Gastrocnemius medialis (tissue), 4 donors: ENCODE data around the gene PTH2. TPM values are rescaled to one million over a fixed set of nuclear protein-coding genes. Genes with fewer than 3 reads are reported as not detected.
"Not testable (repeated sequence)": the region's sequence is repeated elsewhere in the genome, so short reads cannot be mapped to it uniquely, and the experiment has no call there.

Experiments
- ATAC-seq, 2 donors: fragments of 150-250 bp; one replicate each; pipeline ENCODE4 v1.9.1; 2016
- DNase-seq, 2 donors: peaks; one replicate each; pipeline ENCODE4 v3.0.0-alpha.2; 2019
- H3K27ac ChIP-seq, 4 donors: fragments of 200-600 bp; sonication (generic); 1 replicate in 1 of 4; 2 replicates in 3 of 4; pipeline ENCODE4 v1.5.1; 2016 to 2018; ENCODE audit warnings: mild to moderate bottlenecking in 2 of 4, moderate library complexity in 1 of 4
- H3K27me3 ChIP-seq, 3 donors: fragments of 200-600 bp; sonication (generic) in 2 of 3; 1 replicate in 1 of 3; 2 replicates in 2 of 3; pipeline versions ENCODE4 v1.5.1 to v1.6.0; 2016 to 2019; ENCODE audit warnings: mild to moderate bottlenecking in 1 of 3, moderate library complexity in 1 of 3
- H3K36me3 ChIP-seq, 2 donors: fragments of 200-600 bp; sonication (generic) in 1 of 2; one replicate each; pipeline ENCODE4 v1.5.1; 2017 to 2018
- H3K4me1 ChIP-seq, 2 donors: fragments of 200-600 bp; sonication (generic) in 1 of 2; one replicate each; pipeline ENCODE4 v1.5.1; 2016 to 2017; ENCODE audit warnings: mild to moderate bottlenecking in 2 of 2
- H3K4me3 ChIP-seq, 4 donors: fragments of 200-600 bp; sonication (generic) in 3 of 4; 1 replicate in 1 of 4; 2 replicates in 3 of 4; pipeline ENCODE4 v1.5.1; 2016 to 2019; ENCODE audit warnings: mild to moderate bottlenecking in 2 of 4
- H3K9me3 ChIP-seq, 3 donors: fragments of 200-600 bp; sonication (generic) in 2 of 3; 1 replicate in 1 of 3; 2 replicates in 2 of 3; pipeline ENCODE4 v1.5.1; 2016 to 2019
- POLR2A ChIP-seq, 2 donors: fragments of 450-650 bp; IDR thresholded peaks; one replicate each; pipeline ENCODE4 v1.6.1; 2017; ENCODE audit warnings: antibody characterized with exemption in 2 of 2, mild to moderate bottlenecking in 2 of 2, moderate library complexity in 2 of 2
- in situ Hi-C, 4 donors: fragments of 200-750 bp; cut with MboI; loops; one replicate each; pipeline versions ENCODE4 v1.15.0 to v1.8.0; 2017; ENCODE audit warnings: low sequenced_read_pairs in 4 of 4
- intact Hi-C: fragments of 100-400 bp; cut with DNase I; formaldehyde crosslinking; loops from one replicate; pipeline ENCODE4 v1.15.1; 2023; ENCODE audit warnings: low total_unique reads
- total RNA-seq, 4 donors: library from RNA; depleted of rRNA; stranded (reverse); fragments of >200 nt; gene quantifications; one replicate each; pipeline versions ENCODE4 v1.1.0 to v1.2.3, GENCODE V29; 2016
- TF ChIP-seq, protein P1 (sequence below), 5 experiments: fragments of 450-650 bp in 3 of 5; fragments of 200-600 bp in 2 of 5; sonication (generic) in 2 of 5; IDR thresholded peaks in 4 of 5; conservative IDR thresholded peaks in 1 of 5; 1 replicate in 4 of 5; 2 replicates in 1 of 5; pipeline ENCODE4 v1.5.1; 2016 to 2019; ENCODE audit warnings: antibody characterized with exemption in 5 of 5, mild to moderate bottlenecking in 3 of 5, moderate library complexity in 3 of 5

The PTH2 gene
- total RNA-seq, 4 donors from 2014 or later, result not detected

DNA sequence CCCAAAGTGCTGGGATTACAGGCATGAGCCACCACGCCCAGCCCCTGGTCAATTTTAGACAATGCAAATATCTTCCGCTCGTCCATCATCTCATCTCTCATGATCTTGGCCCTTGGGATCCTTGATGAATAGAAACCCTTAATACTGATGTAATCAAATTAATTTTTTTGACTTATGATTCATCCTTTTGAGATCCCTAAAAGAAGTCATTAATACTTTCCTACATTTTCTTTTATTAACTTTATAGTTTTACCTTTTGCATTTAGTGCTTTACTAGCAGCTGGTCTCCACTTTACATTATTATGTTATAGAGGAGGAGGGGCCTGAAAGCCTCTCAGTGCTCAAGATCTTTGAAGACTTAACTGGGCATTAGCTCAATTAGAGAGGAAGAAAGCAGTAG, 42.9 kb downstream of the PTH2 start:
- intact Hi-C loops (no loop called here), in situ Hi-C loops (loop anchor here in 2 of 4 donors (10.0 to 25.0 kb wide), 2 partner anchors 64 to 157 kb away; partner anchors contain the start of genes RCN3 (in 1 of the 2) and SLC17A7 (in 1 of the 2))
- Histone ChIP-seq H3K4me1 (no peaks in the 10 kb centered on the region), H3K27ac (no peak overlapping the region), H3K9me3 (peaks cover 0 to 10% (median 0%) of the 10 kb centered on the region in 3 donors), H3K4me3 (no peak overlapping the region), H3K27me3 (peaks cover 0 to 24% (median 7%) of the 10 kb centered on the region in 3 donors), H3K36me3 (no peaks in the 10 kb centered on the region)
- DNase-seq (no peak), ATAC-seq (no peak)
- TF ChIP-seq, protein P1, sequence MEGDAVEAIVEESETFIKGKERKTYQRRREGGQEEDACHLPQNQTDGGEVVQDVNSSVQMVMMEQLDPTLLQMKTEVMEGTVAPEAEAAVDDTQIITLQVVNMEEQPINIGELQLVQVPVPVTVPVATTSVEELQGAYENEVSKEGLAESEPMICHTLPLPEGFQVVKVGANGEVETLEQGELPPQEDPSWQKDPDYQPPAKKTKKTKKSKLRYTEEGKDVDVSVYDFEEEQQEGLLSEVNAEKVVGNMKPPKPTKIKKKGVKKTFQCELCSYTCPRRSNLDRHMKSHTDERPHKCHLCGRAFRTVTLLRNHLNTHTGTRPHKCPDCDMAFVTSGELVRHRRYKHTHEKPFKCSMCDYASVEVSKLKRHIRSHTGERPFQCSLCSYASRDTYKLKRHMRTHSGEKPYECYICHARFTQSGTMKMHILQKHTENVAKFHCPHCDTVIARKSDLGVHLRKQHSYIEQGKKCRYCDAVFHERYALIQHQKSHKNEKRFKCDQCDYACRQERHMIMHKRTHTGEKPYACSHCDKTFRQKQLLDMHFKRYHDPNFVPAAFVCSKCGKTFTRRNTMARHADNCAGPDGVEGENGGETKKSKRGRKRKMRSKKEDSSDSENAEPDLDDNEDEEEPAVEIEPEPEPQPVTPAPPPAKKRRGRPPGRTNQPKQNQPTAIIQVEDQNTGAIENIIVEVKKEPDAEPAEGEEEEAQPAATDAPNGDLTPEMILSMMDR (IDR thresholded peaks at IDR 0.05 in 4 of 5, conservative IDR thresholded peaks at IDR 0.05 in 1 of 5), result no peak
- TF ChIP-seq POLR2A (IDR thresholded peaks at IDR 0.05), result no peak

DNA sequence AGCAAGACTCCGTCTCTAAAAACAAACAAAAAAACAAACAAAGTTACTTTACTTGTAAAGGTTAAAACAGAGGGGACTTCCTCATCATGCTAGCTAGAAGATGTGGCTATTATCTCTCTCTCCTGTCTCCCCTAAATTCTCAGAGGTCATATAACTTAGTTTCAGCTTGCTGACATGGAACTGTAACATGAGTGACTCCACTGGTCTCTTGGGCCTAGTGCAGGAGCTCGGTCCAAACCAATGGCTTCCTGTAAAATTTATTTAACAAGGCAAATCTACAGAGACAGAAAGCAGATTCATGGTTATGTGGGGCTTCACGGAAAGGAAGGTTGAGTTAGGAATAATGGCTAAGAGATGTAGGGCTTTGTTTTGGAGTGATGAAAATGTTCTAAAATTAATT, 44.7 kb downstream of the PTH2 start:
- Histone ChIP-seq H3K9me3 (peaks cover 0 to 10% (median 0%) of the 10 kb centered on the region in 3 donors), H3K27ac (no peak overlapping the region), H3K27me3 (peaks cover 0 to 17% (median 7%) of the 10 kb centered on the region in 3 donors), H3K36me3 (no peaks in the 10 kb centered on the region), H3K4me3 (no peak overlapping the region), H3K4me1 (no peaks in the 10 kb centered on the region)
- in situ Hi-C loops, result loop anchor here in 1 of 4 donors (25.0 kb wide), 1 partner anchor 159 kb away; the partner anchor contains the start of gene RCN3
- DNase-seq (no peak), ATAC-seq (no peak)
- TF ChIP-seq POLR2A (IDR thresholded peaks at IDR 0.05), result no peak
- TF ChIP-seq, protein P1 (IDR thresholded peaks at IDR 0.05 in 4 of 5, conservative IDR thresholded peaks at IDR 0.05 in 1 of 5), result no peak
- intact Hi-C loops, result no loop called here

DNA sequence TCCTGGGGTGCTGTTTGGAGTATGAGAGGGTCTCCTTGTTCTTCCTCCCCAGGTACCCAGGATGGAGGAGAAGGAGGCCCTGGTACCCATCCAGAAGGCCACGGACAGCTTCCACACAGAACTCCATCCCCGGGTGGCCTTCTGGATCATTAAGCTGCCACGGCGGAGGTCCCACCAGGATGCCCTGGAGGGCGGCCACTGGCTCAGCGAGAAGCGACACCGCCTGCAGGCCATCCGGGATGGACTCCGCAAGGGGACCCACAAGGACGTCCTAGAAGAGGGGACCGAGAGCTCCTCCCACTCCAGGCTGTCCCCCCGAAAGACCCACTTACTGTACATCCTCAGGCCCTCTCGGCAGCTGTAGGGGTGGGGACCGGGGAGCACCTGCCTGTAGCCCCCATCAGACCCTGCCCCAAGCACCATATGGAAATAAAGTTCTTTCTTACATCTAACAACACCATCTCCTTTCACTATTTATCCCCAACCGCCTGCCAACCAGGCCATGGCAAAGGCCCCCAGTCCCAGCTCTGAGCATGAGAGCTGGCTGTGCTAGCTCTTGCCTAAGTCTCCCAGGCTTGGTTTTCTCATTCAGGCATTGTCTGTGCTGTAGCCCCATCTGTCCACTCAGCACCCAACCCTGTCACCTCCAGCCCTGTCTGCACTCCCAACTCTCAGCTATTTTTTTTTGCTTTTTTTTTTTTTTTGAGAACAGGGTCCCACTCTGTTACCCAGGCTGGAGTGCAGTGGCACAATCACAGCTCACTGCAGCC, 48.4 kb downstream of the PTH2 start:
- in situ Hi-C loops, result loop anchor here in 1 of 4 donors (25.0 kb wide), 1 partner anchor 162 kb away; the partner anchor contains the start of gene RCN3
- no peak overlapping the region for H3K27ac ChIP-seq

DNA sequence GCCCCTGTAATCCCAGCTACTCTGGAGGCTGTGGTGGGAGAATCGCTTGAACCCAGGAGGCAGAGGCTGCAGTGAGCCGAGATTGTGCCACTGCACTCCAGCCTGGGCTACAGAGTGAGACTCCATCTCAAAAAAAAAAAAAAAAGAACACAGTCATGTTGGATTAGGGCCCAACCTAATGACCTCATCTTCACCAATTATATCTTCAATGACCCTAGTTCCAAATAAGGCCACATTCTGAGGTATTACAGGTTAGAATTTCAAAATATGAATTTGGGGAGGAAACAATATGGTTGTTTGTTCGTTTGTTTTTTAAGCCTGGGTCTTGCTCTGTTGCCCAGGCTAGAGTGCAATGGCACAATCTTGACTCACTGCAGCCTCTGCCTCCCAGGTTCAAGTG, 50.1 kb downstream of the PTH2 start:
- H3K4me1 ChIP-seq, H3K4me3 ChIP-seq, H3K27me3 ChIP-seq, DNase-seq, intact Hi-C loops, in situ Hi-C loops, H3K9me3 ChIP-seq, H3K27ac ChIP-seq, H3K36me3 ChIP-seq, ATAC-seq: not testable (repeated sequence)

More for the DNA sequence above, 48.4 kb downstream of the PTH2 start:
- no peak for TF ChIP-seq POLR2A (IDR thresholded peaks at IDR 0.05)
- TF ChIP-seq, protein P1 (IDR thresholded peaks at IDR 0.05 in 4 of 5, conservative IDR thresholded peaks at IDR 0.05 in 1 of 5), result no peak
- no peak overlapping the region for H3K4me3 ChIP-seq
- ATAC-seq (no peak), DNase-seq (no peak)
- H3K4me1 ChIP-seq, result no peaks in the 10 kb centered on the region
- intact Hi-C loops, result no loop called here
- no peaks in the 10 kb centered on the region for H3K36me3 ChIP-seq
- H3K9me3 ChIP-seq, result no peaks in the 10 kb centered on the region
- H3K27me3 ChIP-seq, result no peaks in the 10 kb centered on the region

Other genes with a start within 250 kb of the PTH2 start
- 1 to 10 TPM in 1 of 4 donors, under 1 TPM in 2, not detected in 1; 0.13 to 4.3 (median 0.36) TPM for gene SLC6A16, start 98.2 kb downstream of the PTH2 start, total RNA-seq
- gene CD37, start 88.0 kb downstream of the PTH2 start, total RNA-seq, result 1 to 10 TPM; 1.6 to 8.5 (median 2.3) TPM
- 10 to 100 TPM in 2 of 4 donors, 1 to 10 TPM in 2; 6.1 to 12.6 (median 9.5) TPM for gene TEAD2, start 61.0 kb downstream of the PTH2 start, total RNA-seq
- not detected for gene DKKL1, start 59.6 kb downstream of the PTH2 start, total RNA-seq
- not detected for gene KASH5, start 35.2 kb downstream of the PTH2 start, total RNA-seq
- gene GFY, start 1.9 kb upstream of the PTH2 start, total RNA-seq, result not detected
- 1 to 10 TPM in 1 of 4 donors, under 1 TPM in 3; 0.24 to 1.6 (median 0.33) TPM for gene SLC17A7, start 18.1 kb upstream of the PTH2 start, total RNA-seq
- 100 to 1,000 TPM in 1 of 4 donors, 10 to 100 TPM in 3; 41.9 to 107 (median 79.0) TPM for gene PIH1D1, start 28.4 kb upstream of the PTH2 start, total RNA-seq
- 10 to 100 TPM in 2 of 4 donors, 1 to 10 TPM in 2; 8.0 to 12.6 (median 9.9) TPM for gene ALDH16A1, start 29.8 kb upstream of the PTH2 start, total RNA-seq
- 1 to 10 TPM in 3 of 4 donors, under 1 TPM in 1; 0.91 to 2.7 (median 1.2) TPM for gene FLT3LG, start 50.8 kb upstream of the PTH2 start, total RNA-seq
- gene RPL13A, start 64.2 kb upstream of the PTH2 start, total RNA-seq, result 1,000 to 10,000 TPM; 1,565 to 2,260 (median 1,899) TPM
- gene RPS11, start 73.0 kb upstream of the PTH2 start, total RNA-seq, result 1,000 to 10,000 TPM; 2,509 to 3,015 (median 2,721) TPM
- gene FCGRT, start 89.2 kb upstream of the PTH2 start, total RNA-seq, result 10 to 100 TPM; 54.8 to 68.2 (median 59.7) TPM
- 10 to 100 TPM in 2 of 4 donors, 1 to 10 TPM in 2; 1.2 to 11.7 (median 7.6) TPM for gene RCN3, start 104.6 kb upstream of the PTH2 start, total RNA-seq
- gene NOSIP, start 157.1 kb upstream of the PTH2 start, total RNA-seq, result 10 to 100 TPM; 62.4 to 92.8 (median 78.9) TPM
- gene PRRG2, start 157.9 kb upstream of the PTH2 start, total RNA-seq, result 1 to 10 TPM in 3 of 4 donors, not detected in 1; 1.4 to 4.6 (median 3.8) TPM
- 1 to 10 TPM; 3.4 to 7.7 (median 3.8) TPM for gene PRR12, start 167.7 kb upstream of the PTH2 start, total RNA-seq
- 10 to 100 TPM; 12.4 to 26.2 (median 24.2) TPM for gene RRAS, start 216.7 kb upstream of the PTH2 start, total RNA-seq
- 10 to 100 TPM; 13.7 to 36.1 (median 32.9) TPM for gene SCAF1, start 218.8 kb upstream of the PTH2 start, total RNA-seq
- gene IRF3, start 242.4 kb upstream of the PTH2 start, total RNA-seq, result 10 to 100 TPM; 11.0 to 18.6 (median 13.7) TPM
- gene BCL2L12, start 242.5 kb upstream of the PTH2 start, total RNA-seq, result 10 to 100 TPM; 10.7 to 12.9 (median 11.8) TPM